IPS-20b (cell line): ENCODE results near the gene TMEM163.

ENCODE experiments used
- H3K27ac ChIP-seq: one replicate; pipeline ENCODE4 v1.5.1; 2013; ENCODE audit warnings: low read length
- H3K27me3 ChIP-seq: 2 replicates; pipeline ENCODE4 v1.6.1; 2013; ENCODE audit warnings: mild to moderate bottlenecking, low read length, inconsistent platforms; ENCODE audit not compliant: insufficient read depth
- H3K36me3 ChIP-seq: 2 replicates; pipeline ENCODE4 v1.6.1; 2013; ENCODE audit warnings: low read depth, mild to moderate bottlenecking, inconsistent platforms, low read length, moderate library complexity; ENCODE audit not compliant: insufficient read depth
- H3K4me1 ChIP-seq: 2 replicates; pipeline ENCODE4 v1.6.1; 2013; ENCODE audit warnings: mild to moderate bottlenecking, control low read depth, inconsistent platforms, low read length, moderate library complexity; ENCODE audit not compliant: insufficient read depth
- H3K4me3 ChIP-seq: 2 replicates; pipeline ENCODE4 v1.5.1; 2013; ENCODE audit warnings: mild to moderate bottlenecking, low read length, inconsistent platforms
- H3K9ac ChIP-seq: 2 replicates; pipeline ENCODE4 v1.6.1; 2013; ENCODE audit warnings: low read depth, mild to moderate bottlenecking, inconsistent platforms, low read length, moderate library complexity
- H3K9me3 ChIP-seq: 2 replicates; pipeline ENCODE4 v1.6.1; 2013; ENCODE audit warnings: mild to moderate bottlenecking, low read depth, low read length, inconsistent platforms; ENCODE audit not compliant: insufficient read depth

Gene TMEM163

DNA sequence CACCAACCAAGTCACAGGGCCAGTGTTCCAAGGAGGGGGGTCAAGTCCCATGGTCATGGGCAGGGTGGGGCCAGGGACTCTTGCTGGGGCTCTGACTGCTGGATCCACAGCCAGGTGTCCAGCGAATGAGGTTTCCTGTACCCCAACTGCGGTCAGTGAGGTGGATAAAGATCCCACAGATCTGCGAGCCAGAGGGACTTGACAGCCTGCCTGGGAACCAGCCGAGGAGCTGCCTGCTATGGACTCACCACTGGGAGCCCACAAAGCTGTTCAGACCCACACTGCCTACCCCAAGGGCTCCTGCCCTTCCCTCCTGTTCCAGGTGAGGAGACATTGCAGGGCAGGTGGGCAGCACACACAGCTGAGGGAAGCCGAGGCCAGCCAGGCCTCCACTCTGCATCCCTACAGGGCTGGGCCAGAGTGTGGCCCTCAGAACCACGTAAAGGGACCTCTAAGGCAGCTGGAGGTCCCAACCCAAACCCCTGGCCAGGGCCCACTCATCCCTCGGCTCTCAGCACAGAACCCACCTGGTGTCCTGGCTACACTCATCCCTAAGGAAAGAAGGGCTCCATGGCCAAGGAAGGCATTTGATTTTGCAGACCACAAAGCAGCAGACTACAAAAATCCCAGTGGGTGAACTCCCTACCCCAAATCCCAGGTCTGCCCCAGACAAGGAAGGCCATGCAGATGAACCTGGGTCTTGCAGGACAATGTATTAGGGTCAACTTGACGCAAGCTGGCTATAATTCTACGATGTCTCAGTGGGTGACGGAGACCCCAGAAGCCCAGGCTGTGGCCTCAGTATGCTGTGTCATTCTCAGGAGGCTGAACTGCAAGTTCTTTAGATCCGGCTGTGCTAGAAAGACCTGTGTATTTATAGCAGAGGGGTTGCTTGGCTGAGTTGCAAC, 255.8 kb downstream of the TMEM163 start:
- Histone ChIP-seq H3K27me3 (no peaks in the 10 kb centered on the region), H3K4me3 (no peak overlapping the region), H3K36me3 (no peaks in the 10 kb centered on the region), H3K9ac (no peak overlapping the region), H3K4me1 (no peaks in the 10 kb centered on the region), H3K27ac (no peak overlapping the region), H3K9me3 (no peaks in the 10 kb centered on the region)

GRCh38 chr2:134462275-134462674, 256.5 kb downstream of the TMEM163 start:
- no peak overlapping the region for H3K27ac ChIP-seq
- no peaks in the 10 kb centered on the region for H3K9me3 ChIP-seq
- no peak overlapping the region for H3K4me3 ChIP-seq
- no peaks in the 10 kb centered on the region for H3K4me1 ChIP-seq
- no peaks in the 10 kb centered on the region for H3K27me3 ChIP-seq
- no peak overlapping the region for H3K9ac ChIP-seq
- H3K36me3 ChIP-seq, result no peaks in the 10 kb centered on the region

- H3K4me3 ChIP-seq, result no peak overlapping the region
- no peaks in the 10 kb centered on the region for H3K27me3 ChIP-seq
- H3K36me3 ChIP-seq, result no peaks in the 10 kb centered on the region
- H3K9ac ChIP-seq, result no peak overlapping the region
- H3K27ac ChIP-seq, result no peak overlapping the region
- H3K9me3 ChIP-seq, result no peaks in the 10 kb centered on the region
- H3K4me1 ChIP-seq, result no peaks in the 10 kb centered on the region
These were observed 257.3 kb downstream of the TMEM163 start for GRCh38 chr2:134461511-134461910.

- no peak overlapping the region for H3K27ac ChIP-seq
- no peaks in the 10 kb centered on the region for H3K4me1 ChIP-seq
- H3K27me3 ChIP-seq, result no peaks in the 10 kb centered on the region
- no peak overlapping the region for H3K4me3 ChIP-seq
- no peaks in the 10 kb centered on the region for H3K36me3 ChIP-seq
- no peaks in the 10 kb centered on the region for H3K9me3 ChIP-seq
- no peak overlapping the region for H3K9ac ChIP-seq
These were observed 258.2 kb downstream of the TMEM163 start for GRCh38 chr2:134460583-134460998.

- H3K4me1 ChIP-seq, result no peaks in the 10 kb centered on the region
- H3K36me3 ChIP-seq, result no peaks in the 10 kb centered on the region
- no peak overlapping the region for H3K9ac ChIP-seq
- H3K27me3 ChIP-seq, result no peaks in the 10 kb centered on the region
- H3K9me3 ChIP-seq, result no peaks in the 10 kb centered on the region
- no peak overlapping the region for H3K4me3 ChIP-seq
- H3K27ac ChIP-seq, result no peak overlapping the region
These were observed 258.9 kb downstream of the TMEM163 start for GRCh38 chr2:134459706-134460406.

- Histone ChIP-seq H3K27ac (no peak overlapping the region), H3K4me1 (no peaks in the 10 kb centered on the region), H3K27me3 (no peaks in the 10 kb centered on the region), H3K36me3 (no peaks in the 10 kb centered on the region), H3K9me3 (no peaks in the 10 kb centered on the region), H3K9ac (no peak overlapping the region), H3K4me3 (no peak overlapping the region)
These were observed 259.9 kb downstream of the TMEM163 start for GRCh38 chr2:134458950-134459349.

- Histone ChIP-seq H3K36me3 (no peaks in the 10 kb centered on the region), H3K4me3 (no peak overlapping the region), H3K27ac (no peak overlapping the region), H3K9me3 (no peaks in the 10 kb centered on the region), H3K4me1 (no peaks in the 10 kb centered on the region), H3K9ac (no peak overlapping the region), H3K27me3 (no peaks in the 10 kb centered on the region)
These were observed 260.3 kb downstream of the TMEM163 start for GRCh38 chr2:134458473-134458853.

DNA sequence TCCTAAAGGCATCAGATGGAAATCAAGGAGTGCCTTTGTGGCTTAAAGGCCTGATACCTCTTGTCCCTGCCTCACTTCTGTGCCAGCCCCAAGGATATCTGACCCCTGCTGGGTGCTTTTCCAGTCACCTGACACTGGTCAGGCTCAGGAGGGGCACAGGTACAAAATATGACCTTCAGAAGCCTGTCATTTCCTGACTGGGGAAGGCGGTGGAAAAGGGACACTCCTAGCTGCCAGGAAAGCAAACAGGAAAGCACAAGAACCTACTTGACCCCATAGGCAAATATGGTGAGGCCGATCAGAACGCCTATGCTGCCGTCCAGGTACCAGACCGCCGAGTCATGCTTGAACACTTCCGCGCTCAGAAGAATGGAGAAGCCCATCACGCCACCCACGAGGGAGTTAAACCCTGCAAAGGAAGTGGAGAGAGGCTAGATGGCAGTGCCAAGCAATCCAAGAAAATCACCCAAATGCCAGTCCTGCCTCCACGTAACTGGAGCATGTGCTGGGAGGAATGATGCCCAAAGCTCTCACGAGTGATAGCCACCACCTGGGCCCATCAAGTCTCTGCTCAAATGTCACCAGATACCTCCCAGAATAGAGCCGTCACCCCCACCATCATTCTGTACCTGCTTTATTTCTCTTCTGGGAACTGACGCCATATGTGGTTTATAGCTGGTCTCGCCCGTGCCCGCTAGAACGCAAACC, 260.9 kb downstream of the TMEM163 start:
- Histone ChIP-seq H3K27ac (no peak overlapping the region), H3K9me3 (no peaks in the 10 kb centered on the region), H3K36me3 (no peaks in the 10 kb centered on the region), H3K9ac (no peak overlapping the region), H3K4me1 (no peaks in the 10 kb centered on the region), H3K4me3 (no peak overlapping the region), H3K27me3 (no peaks in the 10 kb centered on the region)

DNA sequence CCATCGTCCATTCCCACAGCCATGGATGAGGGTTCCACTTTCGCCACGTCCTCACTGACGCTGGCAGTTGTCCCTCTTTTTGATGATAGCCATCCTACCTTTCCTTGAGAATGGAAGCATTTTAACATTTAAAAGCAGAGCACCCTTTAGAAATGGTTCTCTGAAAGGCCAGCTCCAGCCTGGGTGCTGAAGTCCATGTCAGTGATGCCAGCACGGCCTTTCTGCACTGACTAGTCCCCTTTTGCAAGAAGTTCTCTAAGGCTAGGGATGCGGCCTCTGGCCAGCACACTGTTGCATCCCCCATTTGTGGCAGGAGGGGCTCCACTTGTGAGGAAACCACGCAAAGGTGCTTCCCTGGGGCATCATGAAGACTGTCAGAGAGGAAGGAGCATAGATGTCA, 261.4 kb downstream of the TMEM163 start:
- no peaks in the 10 kb centered on the region for H3K4me1 ChIP-seq
- H3K9ac ChIP-seq, result no peak overlapping the region

GRCh38 chr2:134455426-134455825, 263.4 kb downstream of the TMEM163 start:
- H3K27ac ChIP-seq, result no peak overlapping the region
- H3K4me1 ChIP-seq, result no peaks in the 10 kb centered on the region
- no peak overlapping the region for H3K4me3 ChIP-seq
- H3K9ac ChIP-seq, result no peak overlapping the region
- no peaks in the 10 kb centered on the region for H3K9me3 ChIP-seq
- H3K36me3 ChIP-seq, result no peaks in the 10 kb centered on the region
- no peaks in the 10 kb centered on the region for H3K27me3 ChIP-seq

More for the DNA sequence above, 261.4 kb downstream of the TMEM163 start:
- Histone ChIP-seq H3K27me3 (no peaks in the 10 kb centered on the region), H3K9me3 (no peaks in the 10 kb centered on the region), H3K27ac (no peak overlapping the region), H3K36me3 (no peaks in the 10 kb centered on the region), H3K4me3 (no peak overlapping the region)

DNA sequence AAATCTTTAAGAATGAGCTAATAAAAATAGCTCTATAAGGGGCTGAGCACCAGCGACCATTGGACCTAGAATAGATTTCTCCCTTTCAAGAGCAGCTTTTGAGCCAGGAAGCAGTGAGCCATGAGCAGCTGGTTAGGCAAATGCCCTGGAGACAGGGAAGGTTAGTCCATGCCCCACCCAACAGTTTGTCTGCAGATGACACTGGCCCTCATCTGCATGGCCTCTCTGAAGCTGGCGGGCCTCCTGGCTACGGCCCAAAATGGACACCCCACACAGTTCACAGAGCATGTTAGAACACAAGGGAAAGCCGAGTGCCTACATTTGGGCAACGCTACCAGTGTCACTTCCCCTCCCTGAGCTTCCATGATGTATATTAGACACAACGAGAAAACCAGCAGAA, 263.9 kb downstream of the TMEM163 start:
- Histone ChIP-seq H3K36me3 (no peaks in the 10 kb centered on the region), H3K4me1 (no peaks in the 10 kb centered on the region), H3K4me3 (no peak overlapping the region), H3K9ac (no peak overlapping the region), H3K9me3 (no peaks in the 10 kb centered on the region), H3K27me3 (no peaks in the 10 kb centered on the region), H3K27ac (no peak overlapping the region)
